Kidney (tissue), 14 donors: Measurements from ENCODE around the gene ADCY2. TPM values are rescaled to one million over a fixed set of nuclear protein-coding genes. Genes with fewer than 3 reads are reported as not detected.

Experiments
- DNase-seq, 5 donors: peaks; one replicate each; pipeline ENCODE4 v3.0.0-alpha.2; 2013 to 2020
- FAIRE-seq: peaks from 2 replicates; lab custom pipeline; 2012; peaks lifted over from hg19 to GRCh38; lab: Jason Lieb, UNC
- H3K27ac ChIP-seq, 2 donors: one replicate each; pipeline ENCODE4 v1.7.0; 2013; ENCODE audit warnings: low read depth in 2 of 2, low read length in 2 of 2, inconsistent platforms in 1 of 2
- H3K27me3 ChIP-seq: one replicate; pipeline ENCODE4 v1.7.1; 2013; ENCODE audit warnings: low read length, inconsistent platforms; ENCODE audit not compliant: control insufficient read depth, insufficient read depth
- H3K36me3 ChIP-seq, 3 donors: one replicate each; pipeline versions ENCODE4 v1.7.0 to v1.7.1; 2013; ENCODE audit warnings: low read length in 3 of 3, control low read depth in 1 of 3, inconsistent platforms in 1 of 3; ENCODE audit not compliant: insufficient read depth in 3 of 3, control insufficient read depth in 2 of 3
- H3K4me1 ChIP-seq, 3 donors: one replicate each; pipeline versions ENCODE4 v1.7.0 to v1.7.1; 2013; ENCODE audit warnings: low read length in 3 of 3, inconsistent platforms in 1 of 3, low read depth in 1 of 3; ENCODE audit not compliant: control insufficient read depth in 2 of 3, insufficient read depth in 2 of 3
- H3K4me3 ChIP-seq, 3 donors: one replicate each; pipeline versions ENCODE4 v1.7.0 to v1.8.1; 2013; ENCODE audit warnings: low read length in 3 of 3, control low read depth in 1 of 3, inconsistent platforms in 1 of 3
- H3K9ac ChIP-seq, 3 donors: one replicate each; pipeline versions ENCODE4 v1.7.0 to v1.7.1; 2013; ENCODE audit warnings: low read length in 3 of 3, control low read depth in 1 of 3, inconsistent platforms in 1 of 3
- H3K9me3 ChIP-seq, 3 donors: one replicate each; pipeline versions ENCODE4 v1.7.0 to v1.7.1; 2013; ENCODE audit warnings: low read length in 3 of 3, control low read depth in 1 of 3, inconsistent platforms in 1 of 3; ENCODE audit not compliant: control insufficient read depth in 2 of 3, insufficient read depth in 1 of 3
- CTCF ChIP-seq: IDR thresholded peaks from 3 replicates; pipeline ENCODE4 v1.5.1; 2012; ENCODE audit warnings: mild to moderate bottlenecking, moderate library complexity, borderline replicate concordance; ENCODE audit not compliant: insufficient read depth; ENCODE audit errors: extremely low read depth
- intact Hi-C: fragments of 100-400 bp; cut with DNase I; formaldehyde crosslinking; loops from one replicate; pipeline ENCODE4 v1.11.1; 2022
- polyA plus RNA-seq: library from polyadenylated mRNA; stranded (reverse); fragments of 350-450 nt; fragmentation: Illumina TruSeq; extraction: RNeasy Lipid Tissue Mini Kit (QIAGEN cat#74804); gene quantifications from one replicate; pipeline ENCODE4 v1.2.3, GENCODE V29; 2014; ENCODE audit warnings: low read depth, low replicate concordance; ENCODE audit not compliant: insufficient read depth
- total RNA-seq: library from RNA; stranded (reverse); fragmentation: NEBNext Ultra II Directional; extraction: Animal tissue kit (Norgen Biotek cat#: 25700); gene quantifications from one replicate; pipeline ENCODE4 v1.2.1, GENCODE V29; 2021
- donor health status: control.
- donor health status: control.
- donor health status: control.
- donor health status: control.
- donor health status: control.
- donor health status: DM: yes; HTN: yes; CAD: no.
- donor health status: Normal renal cell carcinoma (clear cell type).

ADCY2 gene
- total and polyA plus RNA-seq, 2 donors from 2014 or later, result 0.17 to 2.2 TPM

- Histone ChIP-seq H3K9me3 (peaks cover 0 to 2% (median 0%) of the 10 kb centered on the region in 3 donors), H3K9ac (no peak overlapping the region), H3K4me3 (no peak overlapping the region), H3K27me3 (no peaks in the 10 kb centered on the region), H3K4me1 (no peaks in the 10 kb centered on the region), H3K27ac (no peak overlapping the region), H3K36me3 (no peaks in the 10 kb centered on the region)
- DNase-seq (no peak), FAIRE-seq (no peak)
- TF ChIP-seq CTCF, result no peak
- intact Hi-C loops, result no loop called here
Observed at GRCh38 chr5:7367780-7368179, 28.2 kb upstream of the ADCY2 start.

- Histone ChIP-seq H3K4me1 (no peaks in the 10 kb centered on the region), H3K9me3 (peaks cover 0 to 2% (median 0%) of the 10 kb centered on the region in 3 donors), H3K4me3 (no peak overlapping the region), H3K27me3 (no peaks in the 10 kb centered on the region), H3K9ac (no peak overlapping the region), H3K27ac (no peak overlapping the region), H3K36me3 (no peaks in the 10 kb centered on the region)
- DNase-seq (peak in 2 of 5 donors; percentile 64 to 76), FAIRE-seq (no peak)
- TF ChIP-seq CTCF, result no peak
- intact Hi-C loops, result no loop called here
Observed at GRCh38 chr5:7372399-7372798, 23.5 kb upstream of the ADCY2 start.

GRCh38 chr5:7374186-7374585 lies 21.8 kb upstream of the ADCY2 start:
- H3K9ac ChIP-seq, result no peak overlapping the region
- no peaks in the 10 kb centered on the region for H3K4me1 ChIP-seq
- intact Hi-C loops, result no loop called here

More at GRCh38 chr5:7374186-7374585, 21.8 kb upstream of the ADCY2 start:
- no peaks in the 10 kb centered on the region for H3K27me3 ChIP-seq
- peaks cover 0 to 2% (median 0%) of the 10 kb centered on the region in 3 donors for H3K9me3 ChIP-seq
- TF ChIP-seq CTCF, result no peak
- FAIRE-seq, result no peak
- H3K27ac ChIP-seq, result no peak overlapping the region
- DNase-seq, result no peak
- no peak overlapping the region for H3K4me3 ChIP-seq
- no peaks in the 10 kb centered on the region for H3K36me3 ChIP-seq
